Upper lobe of left lung (tissue), 4 donors: ENCODE measurements around the gene MICA.
"Not testable (repeated sequence)": the region's sequence is repeated elsewhere in the genome, so short reads cannot be mapped to it uniquely, and the experiment has no call there.

Experiments
- EP300 ChIP-seq, 4 donors: sonication (generic); formaldehyde crosslinking; IDR thresholded peaks; one replicate each; pipeline ENCODE4 v1.5.1; 2017; ENCODE audit warnings: antibody characterized with exemption in 4 of 4, control low read depth in 2 of 4
- POLR2A ChIP-seq, 4 donors: fragments of 450-650 bp; IDR thresholded peaks; one replicate each; pipeline ENCODE4 v1.5.1; 2016 to 2017; ENCODE audit warnings: antibody characterized with exemption in 4 of 4, mild to moderate bottlenecking in 2 of 4
- POLR2AphosphoS5 ChIP-seq, 2 donors: sonication (generic); formaldehyde crosslinking; IDR thresholded peaks; one replicate each; pipeline ENCODE4 v1.5.1; 2017; ENCODE audit warnings: antibody characterized with exemption in 2 of 2
- TF ChIP-seq, protein P1 (sequence below), 6 experiments: fragments of 450-650 bp in 4 of 6; fragments of 200-600 bp in 2 of 6; sonication (generic) in 2 of 6; IDR thresholded peaks; one replicate each; pipeline ENCODE4 v1.5.1; 2016 to 2019; ENCODE audit warnings: antibody characterized with exemption in 6 of 6

DNA sequence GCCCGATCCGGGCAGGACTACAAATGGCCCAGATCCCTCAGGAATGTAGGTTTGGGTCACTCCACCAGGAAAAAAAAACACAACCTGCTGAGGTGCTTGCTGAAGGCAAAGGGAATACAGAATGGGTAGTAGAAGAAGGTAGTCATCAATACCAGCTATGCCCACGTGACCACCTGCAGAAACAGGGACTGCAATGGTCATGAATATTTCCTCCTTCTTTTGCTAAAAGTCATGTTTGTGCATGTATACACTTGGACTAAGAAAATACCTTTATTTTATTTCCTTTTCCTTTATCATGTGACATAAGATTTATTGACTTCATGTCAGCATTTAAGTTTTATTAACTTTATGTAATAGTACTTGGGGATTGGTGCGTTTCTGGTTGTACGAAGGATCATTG is 31.7 kb downstream of the MICA start:
- not testable (repeated sequence) for TF ChIP-seq POLR2A, POLR2AphosphoS5, EP300 (IDR thresholded peaks at IDR 0.05)
- TF ChIP-seq, protein P1, sequence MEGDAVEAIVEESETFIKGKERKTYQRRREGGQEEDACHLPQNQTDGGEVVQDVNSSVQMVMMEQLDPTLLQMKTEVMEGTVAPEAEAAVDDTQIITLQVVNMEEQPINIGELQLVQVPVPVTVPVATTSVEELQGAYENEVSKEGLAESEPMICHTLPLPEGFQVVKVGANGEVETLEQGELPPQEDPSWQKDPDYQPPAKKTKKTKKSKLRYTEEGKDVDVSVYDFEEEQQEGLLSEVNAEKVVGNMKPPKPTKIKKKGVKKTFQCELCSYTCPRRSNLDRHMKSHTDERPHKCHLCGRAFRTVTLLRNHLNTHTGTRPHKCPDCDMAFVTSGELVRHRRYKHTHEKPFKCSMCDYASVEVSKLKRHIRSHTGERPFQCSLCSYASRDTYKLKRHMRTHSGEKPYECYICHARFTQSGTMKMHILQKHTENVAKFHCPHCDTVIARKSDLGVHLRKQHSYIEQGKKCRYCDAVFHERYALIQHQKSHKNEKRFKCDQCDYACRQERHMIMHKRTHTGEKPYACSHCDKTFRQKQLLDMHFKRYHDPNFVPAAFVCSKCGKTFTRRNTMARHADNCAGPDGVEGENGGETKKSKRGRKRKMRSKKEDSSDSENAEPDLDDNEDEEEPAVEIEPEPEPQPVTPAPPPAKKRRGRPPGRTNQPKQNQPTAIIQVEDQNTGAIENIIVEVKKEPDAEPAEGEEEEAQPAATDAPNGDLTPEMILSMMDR (IDR thresholded peaks at IDR 0.05) = not testable (repeated sequence)
